Trophoblast cell (in vitro differentiated cells and primary cell): Measurements from ENCODE around the gene SGCA.

Experiments
- DNase-seq, 2 donors: peaks; one replicate each; pipeline ENCODE4 v3.0.0-alpha.2; 2016
- H2AFZ ChIP-seq: 2 replicates; pipeline ENCODE4 v1.6.1; 2013; ENCODE audit warnings: low read length, moderate library complexity, mild to moderate bottlenecking; ENCODE audit not compliant: insufficient read depth, poor library complexity
- H2AK5ac ChIP-seq: 2 replicates; pipeline ENCODE4 v1.6.1; 2013; ENCODE audit warnings: mild to moderate bottlenecking, low read length
- H2BK120ac ChIP-seq: 2 replicates; pipeline ENCODE4 v1.6.1; 2013; ENCODE audit warnings: low read length, mild to moderate bottlenecking, moderate library complexity; ENCODE audit not compliant: insufficient read depth, poor library complexity
- H2BK12ac ChIP-seq: 2 replicates; pipeline ENCODE4 v1.6.1; 2013; ENCODE audit warnings: mild to moderate bottlenecking, low read length, moderate library complexity
- H2BK5ac ChIP-seq: 2 replicates; pipeline ENCODE4 v1.6.1; 2013; ENCODE audit warnings: low read length, low read depth, moderate library complexity, mild to moderate bottlenecking; ENCODE audit not compliant: poor library complexity
- H3K14ac ChIP-seq: 2 replicates; pipeline ENCODE4 v1.6.1; 2013; ENCODE audit warnings: mild to moderate bottlenecking, low read length
- H3K18ac ChIP-seq: 2 replicates; pipeline ENCODE4 v1.6.1; 2013; ENCODE audit warnings: mild to moderate bottlenecking, low read length
- H3K23ac ChIP-seq: 2 replicates; pipeline ENCODE4 v1.6.1; 2013; ENCODE audit warnings: low read length
- H3K27ac ChIP-seq: 2 replicates; pipeline ENCODE4 v1.5.1; 2013; ENCODE audit warnings: low read depth, mild to moderate bottlenecking, inconsistent platforms, low read length, moderate library complexity
- H3K27me3 ChIP-seq: 2 replicates; pipeline ENCODE4 v1.6.1; 2013; ENCODE audit warnings: inconsistent platforms, mild to moderate bottlenecking, low read length, moderate library complexity; ENCODE audit not compliant: insufficient read depth
- H3K36me3 ChIP-seq, 2 experiments: 1 replicate in 1 of 2; 2 replicates in 1 of 2; pipeline ENCODE4 v1.6.1; 2013; ENCODE audit warnings: low read length in 2 of 2, mild to moderate bottlenecking in 2 of 2, moderate library complexity in 1 of 2; ENCODE audit not compliant: insufficient read depth in 2 of 2, control insufficient read depth in 1 of 2
- H3K4ac ChIP-seq: 2 replicates; pipeline ENCODE4 v1.6.1; 2013; ENCODE audit warnings: low read depth, mild to moderate bottlenecking, low read length, moderate library complexity
- H3K4me1 ChIP-seq, 2 experiments: 1 replicate in 1 of 2; 2 replicates in 1 of 2; pipeline ENCODE4 v1.6.1; 2013; ENCODE audit warnings: low read length in 2 of 2, mild to moderate bottlenecking in 2 of 2, moderate library complexity in 1 of 2; ENCODE audit not compliant: insufficient read depth in 2 of 2, control insufficient read depth in 1 of 2
- H3K4me2 ChIP-seq: 2 replicates; pipeline ENCODE4 v1.6.1; 2013; ENCODE audit warnings: inconsistent platforms, mild to moderate bottlenecking, low read length, moderate library complexity
- H3K4me3 ChIP-seq: 2 replicates; pipeline ENCODE4 v1.5.1; 2013; ENCODE audit warnings: mild to moderate bottlenecking, low read depth, low read length, inconsistent platforms
- H3K79me1 ChIP-seq: one replicate; pipeline ENCODE4 v1.6.1; 2013; ENCODE audit warnings: low read length
- H3K79me2 ChIP-seq: 2 replicates; pipeline ENCODE4 v1.6.1; 2013; ENCODE audit warnings: low read length, mild to moderate bottlenecking; ENCODE audit not compliant: control insufficient read depth, insufficient read depth, poor library complexity
- H3K9ac ChIP-seq: 2 replicates; pipeline ENCODE4 v1.6.1; 2013; ENCODE audit warnings: mild to moderate bottlenecking, low read length
- H3K9me3 ChIP-seq: 2 replicates; pipeline ENCODE4 v1.6.1; 2013; ENCODE audit warnings: low read depth, mild to moderate bottlenecking, control low read depth, inconsistent platforms, low read length; ENCODE audit not compliant: insufficient read depth
- H4K12ac ChIP-seq: 2 replicates; pipeline ENCODE4 v1.6.1; 2013; ENCODE audit warnings: low read depth, mild to moderate bottlenecking, low read length, moderate library complexity
- H4K8ac ChIP-seq: 2 replicates; pipeline ENCODE4 v1.6.1; 2013; ENCODE audit warnings: low read depth, mild to moderate bottlenecking, low read length, moderate library complexity
- H4K91ac ChIP-seq: one replicate; pipeline ENCODE4 v1.6.1; 2013; ENCODE audit warnings: low read depth, mild to moderate bottlenecking, low read length, moderate library complexity
- WGBS: extraction: QIAGEN DNeasy Blood & Tissue Kit; methylation state at CpG from one replicate; pipeline ENCODE4 v1.1.7; 2013; ENCODE audit warnings: missing lambda C conversion rate; ENCODE audit not compliant: insufficient read length, insufficient coverage; ENCODE audit errors: extremely low coverage; 5-methylcytosine and 5-hydroxymethylcytosine counted together

SGCA gene

DNA sequence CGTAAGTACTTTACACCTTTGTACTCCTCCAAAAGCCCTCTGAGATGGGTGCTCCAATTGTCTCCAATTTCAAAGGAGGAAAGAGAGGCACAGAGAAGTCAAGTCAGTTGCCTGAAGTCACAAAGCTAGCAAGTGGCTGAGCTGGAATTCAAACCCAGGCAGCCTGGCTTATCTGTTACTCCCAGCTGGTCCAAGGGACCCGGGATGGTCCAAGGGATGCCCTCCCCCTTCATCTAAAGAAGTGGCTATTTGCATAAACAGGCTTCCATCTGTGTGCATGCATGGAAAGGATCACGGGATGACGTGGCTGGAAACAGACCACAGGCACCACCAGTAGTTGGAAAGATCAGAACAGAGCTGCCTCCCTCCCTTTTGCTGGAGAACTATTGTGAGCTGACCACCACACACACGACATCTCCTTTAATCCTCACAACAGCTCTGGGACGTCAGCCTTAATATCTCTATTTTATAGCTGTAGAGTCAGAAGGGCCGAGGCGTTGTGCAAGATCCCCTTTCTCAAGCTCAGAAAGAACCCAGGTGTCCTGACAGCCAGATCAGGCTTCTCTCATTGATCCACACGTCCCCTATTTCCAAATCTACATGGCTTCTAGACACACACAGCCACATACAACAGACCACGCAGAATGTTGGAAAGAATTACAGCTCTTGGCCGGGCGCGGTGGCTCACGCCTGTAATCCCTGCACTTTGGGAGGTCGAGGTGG is 46.5 kb downstream of the SGCA start:
- Histone ChIP-seq H3K27ac (peak overlapping the region; percentile 68), H3K9ac (no peak overlapping the region), H3K4ac (no peak overlapping the region), H2BK120ac (peak overlapping the region; percentile 89), H2BK5ac (peak overlapping the region; percentile 42), H2BK12ac (peak overlapping the region; percentile 97), H3K4me1 (peaks cover 48 to 56% of the 10 kb centered on the region in 2 experiments), H2AK5ac (peak overlapping the region; percentile 83), H4K91ac (peak overlapping the region; percentile 88), H4K12ac (no peak overlapping the region), H2AFZ (no peak overlapping the region), H4K8ac (no peak overlapping the region), H3K79me1 (peaks cover 56% of the 10 kb centered on the region), H3K9me3 (no peaks in the 10 kb centered on the region), H3K14ac (peak overlapping the region; percentile 71), H3K79me2 (peaks cover 9% of the 10 kb centered on the region), H3K4me2 (peak overlapping the region; percentile 4), H3K23ac (no peak overlapping the region), H3K4me3 (no peak overlapping the region), H3K36me3 (no peaks in the 10 kb centered on the region), H3K18ac (peak overlapping the region; percentile 81), H3K27me3 (no peaks in the 10 kb centered on the region)
- DNase-seq, result no peak
- no CpG with 5 or more reads among the region's 15 CpGs for WGBS

DNA sequence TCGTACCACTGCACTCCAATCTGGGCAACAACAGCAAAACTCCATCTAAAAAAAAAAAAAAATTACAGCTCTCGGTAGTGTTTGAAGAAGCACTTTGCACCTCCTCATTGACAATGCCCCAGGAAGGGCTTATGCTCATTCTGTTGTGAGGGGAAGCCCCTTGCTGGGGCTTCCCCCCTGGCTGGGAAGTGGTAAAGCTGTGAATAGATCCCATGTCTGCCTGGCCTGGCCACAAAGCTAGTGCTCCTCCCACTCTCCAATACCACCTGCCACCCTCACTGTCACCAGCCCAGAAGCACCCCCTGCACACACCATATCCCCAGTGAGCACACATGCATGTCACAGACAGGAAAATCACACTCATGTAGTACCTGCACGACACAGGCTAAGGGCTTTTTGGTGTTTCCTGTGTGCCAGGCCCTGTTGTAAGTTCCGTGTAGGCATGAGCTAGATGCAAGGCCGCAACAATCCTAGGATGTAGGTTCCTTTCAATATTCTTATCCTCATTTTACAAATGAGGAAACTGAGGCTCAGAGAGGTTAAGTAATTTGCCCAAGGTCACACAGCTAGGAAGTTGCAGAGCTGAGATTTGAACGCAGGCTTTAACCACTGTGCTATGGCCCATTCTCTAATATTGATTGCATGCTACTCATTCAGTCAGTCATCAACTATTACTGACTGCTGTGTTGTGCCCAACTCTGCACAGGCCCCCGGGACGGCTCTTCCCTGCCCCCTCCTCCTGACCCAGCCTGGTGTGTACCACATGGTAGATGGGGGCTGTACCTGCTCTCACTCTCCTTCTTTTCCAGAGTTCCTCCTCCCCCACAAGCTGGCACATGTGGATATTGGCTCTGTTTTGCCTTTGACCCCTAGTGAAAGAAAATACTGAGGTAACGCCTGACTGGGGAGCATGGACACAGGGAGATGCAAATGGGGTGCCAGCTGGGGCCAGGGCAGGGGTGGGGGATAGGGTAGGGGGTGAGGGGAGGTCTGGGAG is 47.5 kb downstream of the SGCA start:
- no peak for DNase-seq
- Histone ChIP-seq H3K9ac (no peak overlapping the region), H3K4me3 (no peak overlapping the region), H3K18ac (no peak overlapping the region), H3K36me3 (no peaks in the 10 kb centered on the region), H3K27me3 (no peaks in the 10 kb centered on the region), H3K79me2 (peaks cover 9% of the 10 kb centered on the region), H4K8ac (no peak overlapping the region), H3K4ac (no peak overlapping the region), H2AK5ac (no peak overlapping the region), H3K4me1 (peaks cover 44 to 47% of the 10 kb centered on the region in 2 experiments), H3K14ac (no peak overlapping the region), H4K91ac (peak overlapping the region; percentile 30), H4K12ac (no peak overlapping the region), H3K9me3 (no peaks in the 10 kb centered on the region), H3K27ac (no peak overlapping the region), H3K23ac (no peak overlapping the region), H2BK120ac (no peak overlapping the region), H2BK5ac (no peak overlapping the region), H2AFZ (no peak overlapping the region), H3K79me1 (peaks cover 46% of the 10 kb centered on the region), H3K4me2 (no peak overlapping the region), H2BK12ac (peak overlapping the region; percentile 44)
- WGBS, result no CpG with 5 or more reads among the region's 9 CpGs

DNA sequence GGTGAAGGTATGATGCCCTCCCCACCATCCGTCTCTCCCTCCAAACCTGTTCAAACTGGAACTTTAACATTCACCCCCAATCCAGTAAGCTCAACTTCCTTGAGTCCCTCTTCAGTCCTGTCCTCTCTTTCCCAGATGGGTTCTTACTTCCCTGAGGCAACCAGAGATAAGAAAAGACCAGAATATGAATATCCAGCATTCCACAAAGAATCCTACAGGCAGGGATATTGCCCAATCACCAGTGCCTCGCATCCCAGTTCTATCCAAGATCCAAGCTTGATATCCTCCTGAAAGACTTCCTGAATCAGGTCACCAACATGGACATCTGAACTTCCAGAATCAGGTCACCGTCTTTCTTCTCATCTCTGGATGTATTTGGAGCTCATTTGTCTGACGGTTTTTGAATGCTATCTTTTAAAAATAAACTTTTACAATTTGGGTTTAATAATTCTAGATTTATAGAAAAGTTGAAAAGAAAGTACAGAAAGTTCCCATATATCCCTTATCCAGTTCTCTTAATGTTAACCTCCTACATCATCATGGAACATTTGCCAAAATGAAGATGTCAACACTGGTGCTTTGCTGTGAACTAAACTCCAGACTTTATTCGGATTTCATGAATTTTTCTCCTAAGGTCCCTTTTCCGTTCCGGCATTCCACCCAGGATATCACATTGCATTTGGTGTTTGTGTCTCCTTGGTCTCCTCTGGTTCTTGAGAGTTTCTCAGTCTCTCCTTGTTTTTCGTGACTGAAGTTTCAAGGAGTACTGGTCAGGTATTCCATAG is 49.4 kb downstream of the SGCA start:
- no peaks in the 10 kb centered on the region for H3K9me3 ChIP-seq
- peak; percentile 35 to 60 for DNase-seq

DNA sequence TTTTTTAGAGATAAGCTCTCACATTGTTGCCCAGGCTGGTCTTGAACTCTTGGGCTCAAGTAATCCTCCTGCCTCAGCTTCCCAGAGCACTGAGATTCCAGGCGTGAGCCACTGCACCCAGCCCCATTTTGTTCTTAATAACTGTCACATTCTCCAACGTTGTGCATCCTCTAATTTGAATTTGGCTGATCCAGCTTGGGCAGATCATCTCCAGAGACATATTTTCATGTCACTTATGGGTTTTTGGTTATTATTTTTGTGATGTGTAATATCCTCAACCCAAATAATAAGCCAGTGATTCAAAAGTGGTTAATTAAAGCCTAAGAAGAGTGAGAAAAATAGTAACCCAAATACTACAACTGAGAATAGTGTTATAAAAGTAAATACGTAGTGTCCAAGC is 51.8 kb downstream of the SGCA start:
- Histone ChIP-seq H3K18ac (no peak overlapping the region), H2BK12ac (no peak overlapping the region), H3K9me3 (no peaks in the 10 kb centered on the region), H2AK5ac (no peak overlapping the region), H3K27ac (no peak overlapping the region), H4K91ac (no peak overlapping the region), H3K4me1 (peaks cover 29 to 30% of the 10 kb centered on the region in 2 experiments), H3K36me3 (no peaks in the 10 kb centered on the region), H3K4me3 (no peak overlapping the region), H4K12ac (no peak overlapping the region), H3K4me2 (no peak overlapping the region), H3K9ac (no peak overlapping the region), H2BK5ac (no peak overlapping the region), H3K14ac (no peak overlapping the region), H4K8ac (no peak overlapping the region), H2BK120ac (no peak overlapping the region), H3K4ac (no peak overlapping the region), H3K27me3 (no peaks in the 10 kb centered on the region), H3K79me2 (peaks cover 1% of the 10 kb centered on the region), H3K23ac (no peak overlapping the region), H2AFZ (no peak overlapping the region), H3K79me1 (peaks cover 21% of the 10 kb centered on the region)
- DNase-seq, result no peak
- WGBS, result no CpG with 5 or more reads among the region's 3 CpGs

More for the DNA sequence above, 49.4 kb downstream of the SGCA start:
- no peak overlapping the region for H2BK5ac ChIP-seq
- no peaks in the 10 kb centered on the region for H3K27me3 ChIP-seq
- H3K79me1 ChIP-seq, result peaks cover 35% of the 10 kb centered on the region
- no CpG with 5 or more reads among the region's 8 CpGs for WGBS
- no peaks in the 10 kb centered on the region for H3K36me3 ChIP-seq
- H2AFZ ChIP-seq, result no peak overlapping the region
- no peak overlapping the region for H3K4me3 ChIP-seq
- no peak overlapping the region for H3K14ac ChIP-seq
- H3K4me1 ChIP-seq, result peaks cover 34 to 38% of the 10 kb centered on the region in 2 experiments
- H2BK120ac ChIP-seq, result no peak overlapping the region
- H3K9ac ChIP-seq, result no peak overlapping the region
- no peak overlapping the region for H3K27ac ChIP-seq
- no peak overlapping the region for H3K23ac ChIP-seq
- no peak overlapping the region for H2AK5ac ChIP-seq
- H4K91ac ChIP-seq, result peak overlapping the region; percentile 77
- H2BK12ac ChIP-seq, result no peak overlapping the region
- no peak overlapping the region for H4K8ac ChIP-seq
- H3K18ac ChIP-seq, result no peak overlapping the region
- H3K79me2 ChIP-seq, result peaks cover 3% of the 10 kb centered on the region
- H3K4ac ChIP-seq, result no peak overlapping the region
- H4K12ac ChIP-seq, result no peak overlapping the region
- H3K4me2 ChIP-seq, result no peak overlapping the region
